Stomach (tissue), 4 donors: ENCODE measurements around the gene PTGES.

Experiments used
- POLR2AphosphoS5 ChIP-seq, 3 donors: sonication (generic); formaldehyde crosslinking; IDR thresholded peaks; one replicate each; pipeline ENCODE4 v1.6.1; 2016; ENCODE audit warnings: antibody characterized with exemption in 3 of 3
- TF ChIP-seq, protein P1 (sequence below), 7 experiments: fragments of 450-650 bp in 4 of 7; fragments of 200-600 bp in 3 of 7; sonication (generic) in 3 of 7; IDR thresholded peaks; one replicate each; pipeline ENCODE4 v1.5.1; 2016 to 2019; ENCODE audit warnings: antibody characterized with exemption in 7 of 7, control low read depth in 2 of 7, mild to moderate bottlenecking in 1 of 7

GRCh38 chr9:129716091-129716490 lies 36.8 kb downstream of the PTGES start:
- TF ChIP-seq, protein P1, sequence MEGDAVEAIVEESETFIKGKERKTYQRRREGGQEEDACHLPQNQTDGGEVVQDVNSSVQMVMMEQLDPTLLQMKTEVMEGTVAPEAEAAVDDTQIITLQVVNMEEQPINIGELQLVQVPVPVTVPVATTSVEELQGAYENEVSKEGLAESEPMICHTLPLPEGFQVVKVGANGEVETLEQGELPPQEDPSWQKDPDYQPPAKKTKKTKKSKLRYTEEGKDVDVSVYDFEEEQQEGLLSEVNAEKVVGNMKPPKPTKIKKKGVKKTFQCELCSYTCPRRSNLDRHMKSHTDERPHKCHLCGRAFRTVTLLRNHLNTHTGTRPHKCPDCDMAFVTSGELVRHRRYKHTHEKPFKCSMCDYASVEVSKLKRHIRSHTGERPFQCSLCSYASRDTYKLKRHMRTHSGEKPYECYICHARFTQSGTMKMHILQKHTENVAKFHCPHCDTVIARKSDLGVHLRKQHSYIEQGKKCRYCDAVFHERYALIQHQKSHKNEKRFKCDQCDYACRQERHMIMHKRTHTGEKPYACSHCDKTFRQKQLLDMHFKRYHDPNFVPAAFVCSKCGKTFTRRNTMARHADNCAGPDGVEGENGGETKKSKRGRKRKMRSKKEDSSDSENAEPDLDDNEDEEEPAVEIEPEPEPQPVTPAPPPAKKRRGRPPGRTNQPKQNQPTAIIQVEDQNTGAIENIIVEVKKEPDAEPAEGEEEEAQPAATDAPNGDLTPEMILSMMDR (IDR thresholded peaks at IDR 0.05): no peak
- peak in 1 of 3 donors; percentile 50 for TF ChIP-seq POLR2AphosphoS5 (IDR thresholded peaks at IDR 0.05)
